KOPT-K1 (cell line): ENCODE data around the gene TPRA1.

Experiments used
- H3K27ac ChIP-seq: fragments of 200-600 bp; sonication (generic); 2 replicates; pipeline ENCODE4 v1.5.1; 2016; ENCODE audit warnings: antibody characterized with exemption, mild to moderate bottlenecking, low read depth, low read length; ENCODE audit not compliant: poor library complexity, severe bottlenecking
- H3K36me3 ChIP-seq: fragments of 200-600 bp; sonication (generic); 2 replicates; pipeline ENCODE4 v1.5.1; 2017; ENCODE audit warnings: antibody characterized with exemption, mild to moderate bottlenecking, low read length, moderate library complexity; ENCODE audit not compliant: insufficient read depth
- H3K9me3 ChIP-seq: fragments of 200-600 bp; sonication (generic); 2 replicates; pipeline ENCODE4 v1.5.1; 2017; ENCODE audit warnings: antibody characterized with exemption, low read length, mild to moderate bottlenecking; ENCODE audit not compliant: insufficient read depth, poor library complexity, severe bottlenecking

The TPRA1 gene

GRCh38 chr3:127545216-127545615 lies 45.3 kb downstream of the TPRA1 start:
- Histone ChIP-seq H3K36me3 (no peaks in the 10 kb centered on the region), H3K27ac (no peak overlapping the region), H3K9me3 (no peaks in the 10 kb centered on the region)

GRCh38 chr3:127544803-127545201 lies 45.7 kb downstream of the TPRA1 start:
- Histone ChIP-seq H3K27ac (no peak overlapping the region), H3K36me3 (no peaks in the 10 kb centered on the region), H3K9me3 (no peaks in the 10 kb centered on the region)

- H3K27ac ChIP-seq = no peak overlapping the region
- no peaks in the 10 kb centered on the region for H3K36me3 ChIP-seq
- no peaks in the 10 kb centered on the region for H3K9me3 ChIP-seq
Observed at GRCh38 chr3:127544192-127544802, 46.2 kb downstream of the TPRA1 start.

GRCh38 chr3:127543441-127543840 lies 47.1 kb downstream of the TPRA1 start:
- Histone ChIP-seq H3K36me3 (no peaks in the 10 kb centered on the region), H3K27ac (no peak overlapping the region), H3K9me3 (no peaks in the 10 kb centered on the region)

- H3K9me3 ChIP-seq = no peaks in the 10 kb centered on the region
- no peaks in the 10 kb centered on the region for H3K36me3 ChIP-seq
- no peak overlapping the region for H3K27ac ChIP-seq
Observed at GRCh38 chr3:127542441-127542952, 48.0 kb downstream of the TPRA1 start.

GRCh38 chr3:127541320-127541719 lies 49.2 kb downstream of the TPRA1 start:
- H3K36me3 ChIP-seq = no peaks in the 10 kb centered on the region
- no peak overlapping the region for H3K27ac ChIP-seq
- H3K9me3 ChIP-seq = no peaks in the 10 kb centered on the region

- Histone ChIP-seq H3K36me3 (no peaks in the 10 kb centered on the region), H3K9me3 (no peaks in the 10 kb centered on the region), H3K27ac (no peak overlapping the region)
Observed at GRCh38 chr3:127539366-127540060, 51.0 kb downstream of the TPRA1 start.

GRCh38 chr3:127538569-127538968 lies 52.0 kb downstream of the TPRA1 start:
- Histone ChIP-seq H3K36me3 (no peaks in the 10 kb centered on the region), H3K27ac (no peak overlapping the region), H3K9me3 (no peaks in the 10 kb centered on the region)

GRCh38 chr3:127536830-127537812 lies 53.4 kb downstream of the TPRA1 start:
- Histone ChIP-seq H3K9me3 (no peaks in the 10 kb centered on the region), H3K36me3 (no peaks in the 10 kb centered on the region), H3K27ac (no peak overlapping the region)

- no peaks in the 10 kb centered on the region for H3K9me3 ChIP-seq
- no peaks in the 10 kb centered on the region for H3K36me3 ChIP-seq
- no peak overlapping the region for H3K27ac ChIP-seq
Observed at GRCh38 chr3:127535901-127536829, 54.4 kb downstream of the TPRA1 start.

GRCh38 chr3:127535106-127535785 lies 55.3 kb downstream of the TPRA1 start:
- H3K36me3 ChIP-seq = no peaks in the 10 kb centered on the region
- no peaks in the 10 kb centered on the region for H3K9me3 ChIP-seq
- H3K27ac ChIP-seq = no peak overlapping the region

- H3K36me3 ChIP-seq = no peaks in the 10 kb centered on the region
- no peaks in the 10 kb centered on the region for H3K9me3 ChIP-seq
- H3K27ac ChIP-seq = no peak overlapping the region
Observed at GRCh38 chr3:127534564-127534963, 56.0 kb downstream of the TPRA1 start.

- H3K9me3 ChIP-seq = no peaks in the 10 kb centered on the region
- H3K36me3 ChIP-seq = no peaks in the 10 kb centered on the region
- H3K27ac ChIP-seq = no peak overlapping the region
Observed at GRCh38 chr3:127534161-127534451, 56.4 kb downstream of the TPRA1 start.
